Measurements from ENCODE around the gene COL27A1. TPM values are rescaled to one million over a fixed set of nuclear protein-coding genes. Genes with fewer than 3 reads are reported as not detected.
A peak's percentile ranks its signal among the peaks of the same experiment; 100 is the strongest.

Gene COL27A1
- total RNA-seq, 1 donor from 2014 or later = 48.5 TPM

GRCh38 chr9:114117614-114117995, 37.7 kb upstream of the COL27A1 start:
- peak; percentile 32 for DNase-seq (ENCODE audit: low spot score)
- no peaks in the 10 kb centered on the region for H3K36me3 Mint-ChIP-seq (ENCODE audit: low read depth)
- no peak overlapping the region for H3K4me3 Mint-ChIP-seq (ENCODE audit: unreplicated experiment)
- no peaks in the 10 kb centered on the region for H3K9me3 Mint-ChIP-seq (ENCODE audit: low read depth)
- no peak overlapping the region for H3K27ac Mint-ChIP-seq (ENCODE audit: unreplicated experiment)
- peaks cover 16% of the 10 kb centered on the region for H3K4me1 Mint-ChIP-seq (ENCODE audit: low read depth)
- peaks cover 28% of the 10 kb centered on the region for H3K27me3 Mint-ChIP-seq (ENCODE audit: low read depth)
- TF ChIP-seq, protein P1, sequence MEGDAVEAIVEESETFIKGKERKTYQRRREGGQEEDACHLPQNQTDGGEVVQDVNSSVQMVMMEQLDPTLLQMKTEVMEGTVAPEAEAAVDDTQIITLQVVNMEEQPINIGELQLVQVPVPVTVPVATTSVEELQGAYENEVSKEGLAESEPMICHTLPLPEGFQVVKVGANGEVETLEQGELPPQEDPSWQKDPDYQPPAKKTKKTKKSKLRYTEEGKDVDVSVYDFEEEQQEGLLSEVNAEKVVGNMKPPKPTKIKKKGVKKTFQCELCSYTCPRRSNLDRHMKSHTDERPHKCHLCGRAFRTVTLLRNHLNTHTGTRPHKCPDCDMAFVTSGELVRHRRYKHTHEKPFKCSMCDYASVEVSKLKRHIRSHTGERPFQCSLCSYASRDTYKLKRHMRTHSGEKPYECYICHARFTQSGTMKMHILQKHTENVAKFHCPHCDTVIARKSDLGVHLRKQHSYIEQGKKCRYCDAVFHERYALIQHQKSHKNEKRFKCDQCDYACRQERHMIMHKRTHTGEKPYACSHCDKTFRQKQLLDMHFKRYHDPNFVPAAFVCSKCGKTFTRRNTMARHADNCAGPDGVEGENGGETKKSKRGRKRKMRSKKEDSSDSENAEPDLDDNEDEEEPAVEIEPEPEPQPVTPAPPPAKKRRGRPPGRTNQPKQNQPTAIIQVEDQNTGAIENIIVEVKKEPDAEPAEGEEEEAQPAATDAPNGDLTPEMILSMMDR (IDR thresholded peaks at IDR 0.05) = no peak

DNA sequence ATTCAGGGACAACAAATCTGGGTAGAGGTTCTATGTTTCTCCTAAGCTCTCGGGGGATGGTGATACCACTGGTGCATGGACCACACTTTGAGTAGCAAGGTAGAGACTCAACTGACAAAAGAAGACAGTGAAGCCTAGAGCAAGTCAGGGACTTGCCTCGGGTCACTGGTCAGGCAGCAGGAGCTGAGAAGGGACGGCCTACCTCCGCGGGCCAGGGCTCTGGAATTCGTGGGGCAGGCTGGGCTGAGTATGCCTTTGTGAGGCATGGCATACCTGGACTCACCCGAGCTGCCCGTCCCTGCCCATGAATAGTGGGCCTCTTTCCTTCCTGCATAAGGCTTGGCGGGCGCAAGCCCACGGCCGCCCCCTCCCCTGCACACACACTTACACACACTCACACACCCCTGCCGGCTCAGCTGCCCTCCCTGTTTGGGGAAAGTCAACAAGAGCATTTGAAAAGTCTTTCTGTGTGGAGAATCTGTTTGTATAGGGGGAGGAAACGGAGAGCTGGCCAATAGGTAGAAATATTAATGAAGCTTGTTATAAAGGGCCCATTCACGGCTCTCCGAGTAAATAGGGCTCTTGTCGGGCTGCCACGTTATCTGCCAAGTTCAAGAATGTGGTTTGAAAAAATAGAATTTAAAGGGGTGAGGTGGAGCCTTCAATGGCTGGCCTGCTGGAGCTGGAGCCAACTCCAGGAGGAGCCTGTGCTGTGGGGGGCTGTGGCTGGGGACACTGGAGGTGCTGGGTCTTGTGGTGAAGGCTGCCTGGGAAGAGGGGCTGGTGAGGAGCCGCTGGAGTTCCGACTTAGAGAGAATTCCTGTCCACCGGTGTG, 37.1 kb upstream of the COL27A1 start:
- H3K9me3 Mint-ChIP-seq (ENCODE audit: low read depth) = no peaks in the 10 kb centered on the region

GRCh38 chr9:114119242-114120191, 35.8 kb upstream of the COL27A1 start:
- DNase-seq (ENCODE audit: low spot score) = no peak
- Mint-ChIP-seq H3K27me3 (ENCODE audit: low read depth) (peaks cover 28% of the 10 kb centered on the region), H3K27ac (ENCODE audit: unreplicated experiment) (no peak overlapping the region), H3K36me3 (ENCODE audit: low read depth) (no peaks in the 10 kb centered on the region), H3K4me1 (ENCODE audit: low read depth) (peaks cover 4% of the 10 kb centered on the region), H3K4me3 (ENCODE audit: unreplicated experiment) (no peak overlapping the region), H3K9me3 (ENCODE audit: low read depth) (no peaks in the 10 kb centered on the region)
- TF ChIP-seq, protein P1 (IDR thresholded peaks at IDR 0.05) = no peak

More for the DNA sequence above, 37.1 kb upstream of the COL27A1 start:
- no peak overlapping the region for H3K4me3 Mint-ChIP-seq (ENCODE audit: unreplicated experiment)
- no peak overlapping the region for H3K27ac Mint-ChIP-seq (ENCODE audit: unreplicated experiment)
- peaks cover 10% of the 10 kb centered on the region for H3K4me1 Mint-ChIP-seq (ENCODE audit: low read depth)
- H3K36me3 Mint-ChIP-seq (ENCODE audit: low read depth) = no peaks in the 10 kb centered on the region
- peak; percentile 2 for DNase-seq (ENCODE audit: low spot score)
- TF ChIP-seq, protein P1 (IDR thresholded peaks at IDR 0.05) = no peak
- peaks cover 28% of the 10 kb centered on the region for H3K27me3 Mint-ChIP-seq (ENCODE audit: low read depth)

GRCh38 chr9:114120192-114121014, 34.9 kb upstream of the COL27A1 start:
- Mint-ChIP-seq H3K27ac (ENCODE audit: unreplicated experiment) (no peak overlapping the region), H3K9me3 (ENCODE audit: low read depth) (no peaks in the 10 kb centered on the region), H3K4me1 (ENCODE audit: low read depth) (peaks cover 4% of the 10 kb centered on the region), H3K4me3 (ENCODE audit: unreplicated experiment) (no peak overlapping the region), H3K27me3 (ENCODE audit: low read depth) (peaks cover 26% of the 10 kb centered on the region), H3K36me3 (ENCODE audit: low read depth) (no peaks in the 10 kb centered on the region)
- TF ChIP-seq, protein P1 (IDR thresholded peaks at IDR 0.05) = no peak
- DNase-seq (ENCODE audit: low spot score) = no peak

Measured in chondrocyte (in vitro differentiated cells).